GM19035 (cell line): ENCODE data around the gene ANKRD10.

Experiments used
- ATAC-seq: cut with Tn5 transposase; IDR thresholded peaks from one replicate; pipeline ENCODE4 v1.9.1; 2021; ENCODE audit not compliant: unreplicated experiment

The ANKRD10 gene

GRCh38 chr13:110885966-110886869, 28.7 kb downstream of the ANKRD10 start:
- no peak for ATAC-seq

GRCh38 chr13:110885516-110885915, 29.4 kb downstream of the ANKRD10 start:
- no peak for ATAC-seq

DNA sequence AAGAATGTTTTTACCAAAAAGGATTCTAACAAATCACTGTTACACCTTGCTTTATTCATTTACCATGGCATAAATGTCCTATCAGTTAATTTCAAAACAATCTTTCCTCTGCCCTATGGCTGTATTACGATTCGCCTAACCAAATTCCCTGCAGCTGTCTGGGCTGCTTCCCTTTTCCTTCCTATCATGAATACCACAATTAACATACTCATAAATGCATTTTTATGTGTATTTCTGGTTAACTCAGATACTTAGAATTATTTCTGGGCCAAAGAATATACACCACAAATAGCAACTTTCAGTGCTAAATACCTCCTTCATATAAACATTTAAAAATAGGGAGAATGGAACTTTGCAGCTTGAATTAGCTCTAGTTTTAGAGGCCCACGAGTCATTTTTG, 30.4 kb downstream of the ANKRD10 start:
- ATAC-seq = no peak

GRCh38 chr13:110883542-110883941, 31.3 kb downstream of the ANKRD10 start:
- no peak for ATAC-seq

- no peak for ATAC-seq
Observed at GRCh38 chr13:110882972-110883371, 31.9 kb downstream of the ANKRD10 start.

DNA sequence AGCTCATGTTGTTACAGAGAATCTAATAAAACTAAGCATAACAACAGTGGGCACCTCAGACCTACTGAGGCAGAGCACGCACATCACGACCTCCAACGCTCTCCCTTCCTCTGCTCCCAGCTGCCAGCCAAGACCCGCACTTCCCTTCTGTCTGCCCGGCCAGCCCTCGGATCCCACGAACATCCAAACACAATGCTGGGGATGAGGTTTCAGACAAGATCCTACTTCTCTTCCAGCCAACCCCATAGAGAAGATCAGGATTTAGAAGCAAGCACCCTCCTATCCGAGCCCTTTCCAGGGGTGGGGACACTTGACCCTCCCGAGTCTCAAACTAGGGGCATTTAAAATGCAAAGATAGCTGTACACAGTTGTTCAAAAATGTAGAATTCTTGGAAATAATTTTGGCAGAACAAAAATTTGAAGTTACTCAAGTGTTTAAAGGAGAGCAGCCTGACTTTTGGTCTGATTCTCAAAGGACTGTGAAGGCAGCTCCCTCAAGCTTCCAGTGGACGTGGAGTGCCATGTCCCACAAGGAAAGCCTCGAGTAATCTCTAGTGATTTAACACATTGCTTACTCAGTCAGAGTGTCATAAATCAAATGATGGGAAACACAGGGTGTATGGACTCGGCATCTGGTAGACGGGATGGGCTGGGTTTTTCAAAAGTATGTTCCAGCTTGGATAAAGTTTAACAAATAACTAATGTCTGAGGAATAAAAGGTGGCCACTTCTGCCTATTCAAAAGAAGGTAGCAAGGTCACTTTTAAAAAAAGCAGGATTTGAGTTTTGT, 32.8 kb downstream of the ANKRD10 start:
- ATAC-seq = no peak

GRCh38 chr13:110880627-110881026, 34.2 kb downstream of the ANKRD10 start:
- no peak for ATAC-seq

- no peak for ATAC-seq
Observed at GRCh38 chr13:110879482-110879881, 35.4 kb downstream of the ANKRD10 start.

- no peak for ATAC-seq
Observed at GRCh38 chr13:110877737-110878258, 37.1 kb downstream of the ANKRD10 start.

DNA sequence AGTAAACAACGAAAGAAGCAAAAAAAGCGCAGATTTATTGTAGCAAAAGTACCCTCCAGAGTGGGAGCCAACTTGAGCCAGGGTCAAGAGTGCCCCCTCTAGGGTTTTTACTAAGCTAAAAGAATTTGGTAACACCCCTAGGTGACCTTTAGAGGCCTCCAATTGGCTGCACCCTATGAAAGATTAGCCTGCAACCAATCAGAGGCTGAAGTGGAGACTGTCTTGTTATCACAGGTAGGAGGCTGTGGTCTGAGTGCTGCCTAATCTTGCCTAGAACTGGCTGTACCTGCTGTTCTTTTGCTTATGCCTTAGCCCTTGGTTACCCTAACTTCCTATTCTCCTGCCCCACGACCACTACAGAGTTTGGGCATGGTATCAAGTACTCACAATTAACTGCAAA, 38.3 kb downstream of the ANKRD10 start:
- no peak for ATAC-seq

DNA sequence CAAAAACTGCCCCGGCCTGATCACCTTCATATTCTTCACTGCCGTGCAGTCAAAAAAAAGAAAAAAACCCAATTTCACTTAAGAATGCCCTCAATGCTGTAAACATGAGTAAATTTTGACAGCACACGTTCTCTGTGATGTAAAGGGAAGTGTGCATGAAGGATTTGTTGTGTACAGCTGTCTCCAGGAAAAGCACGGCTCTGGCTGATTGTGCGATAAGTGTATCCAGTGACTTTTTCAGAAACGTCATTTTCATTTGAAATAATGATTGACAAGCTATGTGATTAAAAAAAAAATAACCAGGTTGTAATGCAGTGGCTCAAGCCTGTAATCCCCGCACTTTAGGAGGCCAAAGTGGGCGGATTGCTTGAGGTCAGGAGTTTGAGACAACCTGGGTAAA, 39.6 kb downstream of the ANKRD10 start:
- ATAC-seq = no peak

- ATAC-seq = no peak
Observed at GRCh38 chr13:110874508-110874960, 40.3 kb downstream of the ANKRD10 start.

DNA sequence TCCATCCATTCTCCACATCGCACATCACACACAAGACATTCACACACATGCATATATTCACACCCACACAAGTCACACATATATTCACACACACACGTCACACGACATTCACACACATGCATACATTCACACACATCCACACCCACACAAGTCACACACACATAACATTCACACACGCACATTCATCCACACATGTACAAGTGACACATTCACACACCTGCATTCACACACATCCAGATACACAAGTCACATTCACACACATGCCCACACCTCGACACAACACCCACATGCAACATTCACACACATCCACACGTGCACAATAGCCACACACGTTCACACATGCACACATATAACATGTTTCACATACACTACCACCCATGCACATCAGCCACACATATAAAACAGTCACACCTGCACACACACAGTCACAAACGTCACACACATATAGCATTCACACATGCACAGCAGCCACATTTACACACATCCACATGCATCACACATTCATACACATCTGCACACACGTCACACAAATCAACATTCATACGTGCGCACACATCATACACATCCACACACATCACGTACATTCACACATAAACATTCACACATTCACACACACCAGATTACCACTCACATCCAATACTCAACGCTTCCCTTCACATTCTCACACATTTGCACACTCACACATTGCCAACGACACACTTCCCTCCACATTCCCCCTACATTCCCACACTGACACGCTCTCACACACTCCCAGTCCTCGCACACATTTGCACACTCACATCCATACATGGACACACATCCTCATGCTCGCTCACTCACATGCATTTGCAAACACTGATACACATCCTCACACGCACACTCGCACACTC, 41.0 kb downstream of the ANKRD10 start:
- no peak for ATAC-seq

DNA sequence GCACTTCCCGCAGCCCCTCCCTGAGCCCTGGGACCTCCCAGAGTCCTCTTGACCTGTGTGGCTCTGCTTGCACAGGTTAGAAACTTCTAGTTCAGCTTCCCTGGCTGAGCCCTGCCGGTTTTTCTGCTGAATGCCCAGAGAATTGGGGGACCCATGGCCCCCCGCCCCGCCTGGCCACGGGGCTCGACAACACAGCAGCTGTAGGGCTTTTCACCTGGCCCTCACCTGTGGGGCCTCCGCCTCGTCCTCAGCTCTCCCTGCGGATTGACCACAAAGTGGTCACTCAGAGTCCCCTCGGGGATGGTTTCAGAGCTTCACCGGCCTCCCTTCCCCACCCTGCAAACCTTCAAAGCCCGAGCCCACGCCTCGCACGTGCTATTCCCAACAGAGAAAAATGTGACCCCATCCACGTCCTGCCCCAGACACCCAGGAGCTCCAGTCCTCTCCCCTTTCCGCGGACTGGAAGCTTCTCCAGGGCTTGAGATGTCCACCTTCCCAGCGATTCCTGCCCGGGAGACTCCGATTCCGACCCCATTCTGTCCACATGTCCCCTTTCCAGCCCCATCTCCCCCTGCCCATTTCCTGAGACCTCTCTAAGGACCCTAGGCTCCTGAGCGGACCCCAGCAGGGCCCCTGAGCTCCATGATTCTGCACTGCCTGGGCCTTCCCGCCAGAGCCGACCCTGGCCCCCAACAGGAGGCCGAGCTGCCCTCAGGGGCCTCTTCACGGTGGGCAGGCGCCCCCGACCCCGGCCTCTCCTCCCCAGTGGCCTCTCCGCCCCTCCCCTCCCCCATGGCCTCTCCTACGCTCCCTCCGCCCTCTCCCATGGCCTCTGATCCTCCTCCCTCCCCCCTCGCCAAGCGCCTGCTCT, 41.9 kb downstream of the ANKRD10 start:
- ATAC-seq = no peak

DNA sequence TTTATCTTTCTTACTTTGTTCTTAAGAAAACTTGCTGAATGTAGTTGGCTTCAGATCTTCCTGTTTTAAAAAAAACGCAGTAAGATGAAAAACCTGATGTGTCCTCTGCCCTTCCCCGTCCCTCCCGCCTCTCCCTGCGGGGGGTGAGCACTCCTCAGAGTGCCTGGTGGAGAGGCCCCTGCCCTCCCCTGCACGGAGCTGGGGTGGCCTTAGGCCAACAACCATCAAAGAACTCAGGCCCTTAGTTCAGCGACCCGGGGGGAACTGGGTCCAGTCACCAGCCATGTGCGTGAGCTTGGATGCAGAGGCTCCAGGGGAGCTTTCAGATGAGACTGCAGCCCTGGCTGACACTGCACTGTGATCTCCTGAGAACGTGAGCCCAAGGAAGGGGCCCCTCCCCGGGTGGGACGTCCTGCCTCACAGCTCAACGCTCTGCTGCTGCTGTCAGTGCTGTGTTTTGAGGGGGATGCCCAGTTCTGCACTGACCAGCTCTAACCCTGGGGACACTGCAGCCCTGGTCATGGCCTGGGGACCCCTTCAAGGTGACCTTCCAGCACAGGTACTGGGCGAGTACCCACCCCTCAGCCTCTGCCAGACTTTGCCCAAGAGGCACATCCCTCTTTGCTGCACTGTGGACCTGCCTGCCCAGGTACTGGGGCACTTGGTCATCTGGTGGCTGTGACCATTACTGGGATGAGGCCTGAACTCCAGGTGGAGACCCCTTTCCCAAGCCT, 42.7 kb downstream of the ANKRD10 start:
- no peak for ATAC-seq

DNA sequence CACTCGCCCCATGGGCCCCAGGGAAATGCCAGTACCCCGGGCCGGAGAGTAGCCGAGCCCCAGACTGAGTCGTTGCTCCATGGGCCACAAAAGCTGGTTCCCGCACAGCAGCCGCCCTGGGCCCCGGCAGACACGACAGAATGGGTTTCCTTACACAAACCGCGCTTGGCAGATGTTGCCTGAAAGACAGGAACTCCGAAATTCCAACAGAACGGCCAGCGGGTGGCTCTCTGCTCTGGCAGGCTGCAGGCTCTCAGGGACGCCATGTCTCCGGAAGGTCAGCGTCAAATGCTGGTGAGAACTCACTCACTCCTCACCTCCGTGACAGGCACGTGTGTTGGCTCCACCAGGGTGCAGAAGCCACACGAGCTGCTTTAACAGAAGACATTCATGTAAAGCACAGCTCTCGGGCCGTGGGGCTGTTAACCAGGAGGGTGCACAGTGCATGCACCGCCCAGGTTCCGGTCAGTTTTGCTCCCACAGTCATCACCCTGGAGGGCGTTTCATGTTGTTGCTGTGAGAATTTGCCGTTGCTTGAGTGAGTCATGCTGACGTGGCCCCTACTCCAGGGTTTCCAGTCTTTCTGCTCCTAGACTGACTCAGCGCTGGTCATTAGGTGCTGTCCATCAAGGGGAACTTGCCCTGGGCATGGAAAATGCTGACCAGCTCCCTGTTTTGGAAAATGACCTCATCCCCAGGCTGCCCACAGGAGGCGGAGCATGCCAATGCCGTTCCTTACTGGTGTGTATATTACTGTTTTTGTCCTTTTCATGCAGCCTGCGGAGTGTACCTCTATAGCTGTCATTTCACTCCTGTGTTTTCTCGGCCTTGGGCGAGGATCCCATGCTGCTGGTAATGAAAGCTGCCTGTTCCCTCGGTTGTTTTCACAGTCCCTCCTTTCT, 44.8 kb downstream of the ANKRD10 start:
- no peak for ATAC-seq

GRCh38 chr13:110869231-110869804, 45.6 kb downstream of the ANKRD10 start:
- no peak for ATAC-seq

GRCh38 chr13:110868720-110869119, 46.1 kb downstream of the ANKRD10 start:
- ATAC-seq = no peak
